CD4-positive, alpha-beta memory T cell (primary cell): Measurements from ENCODE around the gene DGKG. TPM values are rescaled to one million over a fixed set of nuclear protein-coding genes. Genes with fewer than 3 reads are reported as not detected.

ENCODE experiments used
- CTCF ChIA-PET: fragments of 350-600 bp; sonication (Branson Sonifier 250); formaldehyde crosslinking; loops from one replicate; lab custom pipeline; 2021; ENCODE audit warnings: inconsistent platforms; ENCODE audit not compliant: partially characterized antibody; lab: Charles Lee
- POLR2A ChIA-PET: fragments of 350-600 bp; sonication (Branson Sonifier 250); formaldehyde crosslinking; loops from one replicate; lab custom pipeline; 2021; ENCODE audit not compliant: partially characterized antibody; lab: Charles Lee
- DNase-seq, 5 donors: peaks; one replicate each; pipeline versions ENCODE4 v3.0.0 to v3.0.0-alpha.2; 2020 to 2022; ENCODE audit warnings: mixed read lengths in 1 of 5
- H3K27ac ChIP-seq: one replicate; pipeline ENCODE4 v1.7.0; 2013; ENCODE audit warnings: low read depth, low read length
- H3K27me3 ChIP-seq: 2 replicates; pipeline ENCODE4 v1.7.0; 2013; ENCODE audit warnings: mild to moderate bottlenecking, low read length, moderate library complexity; ENCODE audit not compliant: insufficient read depth
- H3K36me3 ChIP-seq: 2 replicates; pipeline ENCODE4 v1.7.0; 2013; ENCODE audit warnings: mild to moderate bottlenecking, low read length, moderate library complexity; ENCODE audit not compliant: insufficient read depth
- H3K4me1 ChIP-seq: 2 replicates; pipeline ENCODE4 v1.7.0; 2013; ENCODE audit warnings: mild to moderate bottlenecking, low read length, moderate library complexity; ENCODE audit not compliant: insufficient read depth
- H3K4me3 ChIP-seq, 2 donors: one replicate each; pipeline ENCODE4 v1.7.0; 2013; ENCODE audit warnings: low read length in 2 of 2, mild to moderate bottlenecking in 1 of 2
- H3K9me3 ChIP-seq, 2 donors: one replicate each; pipeline ENCODE4 v1.7.0; 2013; ENCODE audit warnings: low read length in 2 of 2, control low read depth in 1 of 2; ENCODE audit not compliant: control insufficient read depth in 1 of 2
- H3K27ac Mint-ChIP-seq, 7 donors: one replicate each; pipeline ENCODE4 v1.8.0; 2020 to 2021; ENCODE audit warnings: mixed read lengths in 7 of 7, mild to moderate bottlenecking in 6 of 7, inconsistent platforms in 3 of 7, moderate library complexity in 3 of 7
- H3K27me3 Mint-ChIP-seq, 2 donors: one replicate each; pipeline ENCODE4 v1.8.0; 2020 to 2021; ENCODE audit warnings: mixed read lengths in 2 of 2
- H3K36me3 Mint-ChIP-seq, 2 donors: one replicate each; pipeline ENCODE4 v1.8.0; 2020 to 2021; ENCODE audit warnings: mixed read lengths in 2 of 2, inconsistent platforms in 1 of 2, mild to moderate bottlenecking in 1 of 2
- H3K4me1 Mint-ChIP-seq, 4 donors: one replicate each; pipeline ENCODE4 v1.8.0; 2020 to 2021; ENCODE audit warnings: mixed read lengths in 4 of 4, mild to moderate bottlenecking in 1 of 4
- H3K4me3 Mint-ChIP-seq, 8 donors: one replicate each; pipeline ENCODE4 v1.8.0; 2020 to 2021; ENCODE audit warnings: mixed read lengths in 8 of 8, mild to moderate bottlenecking in 7 of 8, moderate library complexity in 6 of 8, inconsistent platforms in 3 of 8
- H3K9me3 Mint-ChIP-seq, 8 donors: one replicate each; pipeline ENCODE4 v1.8.0; 2020 to 2021; ENCODE audit warnings: mixed read lengths in 8 of 8, mild to moderate bottlenecking in 5 of 8, inconsistent platforms in 3 of 8, moderate library complexity in 1 of 8
- intact Hi-C: fragments of 100-400 bp; cut with micrococcal nuclease; formaldehyde crosslinking; loops from one replicate; pipeline ENCODE4 v1.15.1; 2023
- polyA plus RNA-seq, 2 donors: library from polyadenylated mRNA; unstranded; fragments of 300-500 nt; fragmentation: Illumina TruSeq; gene quantifications; one replicate each; pipeline ENCODE4 v1.2.3, GENCODE V29; 2021
- total RNA-seq, 2 experiments: library from RNA; stranded (reverse); gene quantifications; one replicate each; pipeline ENCODE4 v1.2.3, GENCODE V29; 2021

Gene DGKG
- total and polyA plus RNA-seq, 4 experiments from 2014 or later = 0.75 TPM; not detected in 3

DNA sequence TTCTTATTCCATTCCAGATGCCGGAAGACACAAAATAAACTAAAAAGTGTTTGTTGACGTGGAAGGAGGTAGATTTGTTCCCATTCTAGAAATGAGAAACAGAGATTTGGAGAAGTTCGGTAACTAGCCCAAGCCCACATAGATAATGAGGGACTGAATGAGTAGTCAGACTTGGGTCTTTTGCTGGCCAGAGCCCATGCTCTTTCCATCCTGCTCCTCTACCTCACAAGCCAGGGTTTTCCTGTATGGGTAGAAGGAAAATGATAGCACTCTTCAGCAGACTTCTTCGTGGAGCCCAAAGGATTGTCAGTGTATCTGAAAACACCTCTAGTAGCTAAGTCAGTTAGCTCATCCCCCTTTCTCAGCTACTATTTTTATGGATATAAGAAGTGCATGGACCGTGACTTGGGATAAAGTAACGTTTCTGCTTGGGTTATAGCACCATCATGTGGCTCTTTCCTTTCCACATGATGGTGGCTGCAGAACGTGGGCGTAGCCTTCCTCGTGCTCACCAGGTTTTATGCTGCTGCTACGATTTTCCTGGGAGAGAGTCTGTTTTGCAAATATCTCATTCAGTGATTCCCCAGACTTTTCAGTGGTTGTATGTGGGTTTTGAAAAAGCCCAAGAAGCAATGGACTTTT is 84.6 kb downstream of the DGKG start:
- Histone ChIP-seq H3K9me3 (no peaks in the 10 kb centered on the region), H3K36me3 (no peaks in the 10 kb centered on the region), H3K4me3 (no peak overlapping the region), H3K4me1 (no peaks in the 10 kb centered on the region), H3K27me3 (no peaks in the 10 kb centered on the region), H3K27ac (no peak overlapping the region)
- Mint-ChIP-seq H3K9me3 (no peaks in the 10 kb centered on the region), H3K36me3 (no peaks in the 10 kb centered on the region), H3K4me3 (no peak overlapping the region), H3K27me3 (peaks cover 3 to 4% of the 10 kb centered on the region in 2 donors), H3K4me1 (no peaks in the 10 kb centered on the region), H3K27ac (no peak overlapping the region)
- intact Hi-C loops = no loop called here
- POLR2A ChIA-PET = no interaction called here
- CTCF ChIA-PET = interaction anchor here (0.8 to 1.3 kb wide), 2 partner anchors 15 to 263 kb away, joined by 3 to 4 read pairs; no protein-coding TSS in a partner anchor
- no peak for DNase-seq

DNA sequence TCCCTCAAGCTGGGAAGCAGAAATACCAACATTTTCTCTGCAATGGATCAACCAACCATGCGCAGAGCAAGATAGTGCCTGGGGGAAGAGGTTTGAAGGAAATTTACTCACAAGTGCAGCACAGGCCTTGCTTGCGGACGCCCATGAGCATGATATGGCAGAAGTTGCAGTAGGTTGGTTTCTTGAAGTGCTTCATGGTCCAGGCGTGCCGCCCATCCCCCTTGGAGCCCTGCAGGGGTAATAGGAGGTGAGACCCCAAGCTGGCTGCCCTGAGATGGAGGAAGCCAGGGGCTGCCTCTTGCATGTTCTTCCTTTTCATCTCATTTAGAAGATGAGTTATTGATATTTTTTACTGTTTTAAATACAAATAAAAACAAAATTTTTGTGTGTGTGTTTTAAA is 86.6 kb downstream of the DGKG start:
- Mint-ChIP-seq H3K4me3 (no peak overlapping the region), H3K36me3 (no peaks in the 10 kb centered on the region), H3K4me1 (no peaks in the 10 kb centered on the region), H3K27me3 (peaks cover 2 to 6% of the 10 kb centered on the region in 2 donors), H3K27ac (no peak overlapping the region), H3K9me3 (no peaks in the 10 kb centered on the region)
- DNase-seq = no peak
- Histone ChIP-seq H3K4me1 (no peaks in the 10 kb centered on the region), H3K4me3 (no peak overlapping the region), H3K27me3 (no peaks in the 10 kb centered on the region), H3K27ac (no peak overlapping the region), H3K9me3 (no peaks in the 10 kb centered on the region), H3K36me3 (no peaks in the 10 kb centered on the region)
- CTCF ChIA-PET = no interaction called here
- POLR2A ChIA-PET = no interaction called here
- intact Hi-C loops = no loop called here

DNA sequence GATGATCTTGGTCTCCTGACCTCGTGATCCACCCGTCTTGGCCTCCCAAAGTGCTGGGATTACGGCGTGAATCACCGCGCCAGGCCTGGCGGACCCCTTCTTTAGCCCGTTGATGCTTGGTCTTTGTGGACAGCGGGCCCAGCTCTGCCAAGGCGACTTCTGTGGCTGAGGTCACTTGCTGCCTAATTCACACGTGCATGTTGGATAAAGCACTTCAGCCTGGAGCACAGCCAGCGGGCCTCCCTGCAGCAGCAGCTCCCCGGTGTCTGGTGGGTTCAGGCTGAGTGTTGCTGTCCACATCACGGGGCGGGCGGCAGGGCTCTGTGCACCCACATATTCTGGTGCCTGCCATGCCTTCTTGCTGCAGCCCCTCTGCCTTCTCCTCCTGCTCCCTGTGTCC is 88.4 kb downstream of the DGKG start:
- H3K27ac ChIP-seq = no peak overlapping the region
- H3K4me1 Mint-ChIP-seq = no peaks in the 10 kb centered on the region
- no peaks in the 10 kb centered on the region for H3K36me3 ChIP-seq
- no peak overlapping the region for H3K4me3 ChIP-seq
- H3K36me3 Mint-ChIP-seq = no peaks in the 10 kb centered on the region
- H3K4me1 ChIP-seq = no peaks in the 10 kb centered on the region
- ChIA-PET CTCF (interaction anchor here (0.7 kb wide), 1 partner anchor 1760 kb away, joined by 3 read pairs; no protein-coding TSS in a partner anchor), POLR2A (no interaction called here)
- H3K27me3 ChIP-seq = no peaks in the 10 kb centered on the region
- H3K4me3 Mint-ChIP-seq = no peak overlapping the region
- intact Hi-C loops = no loop called here
- no peak overlapping the region for H3K27ac Mint-ChIP-seq
- H3K9me3 Mint-ChIP-seq = no peaks in the 10 kb centered on the region
- H3K9me3 ChIP-seq = no peaks in the 10 kb centered on the region
- DNase-seq = no peak
- H3K27me3 Mint-ChIP-seq = peaks cover 2 to 6% of the 10 kb centered on the region in 2 donors

DNA sequence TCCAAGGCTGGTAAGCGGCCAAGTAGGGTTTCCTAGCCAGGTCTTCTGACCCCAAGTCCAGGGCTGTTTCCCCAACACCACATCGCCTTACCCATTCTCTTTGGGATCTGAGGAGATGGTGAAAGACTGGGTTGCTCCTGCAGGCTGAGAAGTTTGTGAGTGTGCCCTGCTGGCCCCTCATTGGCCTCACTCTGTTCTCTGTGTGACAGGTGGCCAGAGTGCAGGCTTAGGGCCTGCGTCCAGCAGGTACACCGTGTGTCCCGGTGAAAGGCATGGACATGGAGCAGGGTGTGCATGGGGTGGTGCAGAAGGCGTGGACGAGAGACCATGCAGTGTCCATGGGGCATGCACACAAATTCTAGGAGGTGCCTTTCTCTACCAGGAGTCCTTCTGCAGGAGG is 91.3 kb downstream of the DGKG start:
- no peak overlapping the region for H3K4me3 Mint-ChIP-seq
- Histone ChIP-seq H3K4me1 (no peaks in the 10 kb centered on the region), H3K36me3 (no peaks in the 10 kb centered on the region), H3K4me3 (no peak overlapping the region), H3K9me3 (no peaks in the 10 kb centered on the region), H3K27me3 (no peaks in the 10 kb centered on the region), H3K27ac (no peak overlapping the region)
- ChIA-PET POLR2A (no interaction called here), CTCF (interaction anchor here (1.0 kb wide), 1 partner anchor 9 kb away, joined by 3 read pairs; no protein-coding TSS in a partner anchor)
- H3K27me3 Mint-ChIP-seq = peaks cover 0 to 5% of the 10 kb centered on the region in 2 donors
- DNase-seq = no peak
- no peak overlapping the region for H3K27ac Mint-ChIP-seq
- no peaks in the 10 kb centered on the region for H3K36me3 Mint-ChIP-seq
- intact Hi-C loops = no loop called here
- no peaks in the 10 kb centered on the region for H3K9me3 Mint-ChIP-seq
- no peaks in the 10 kb centered on the region for H3K4me1 Mint-ChIP-seq

DNA sequence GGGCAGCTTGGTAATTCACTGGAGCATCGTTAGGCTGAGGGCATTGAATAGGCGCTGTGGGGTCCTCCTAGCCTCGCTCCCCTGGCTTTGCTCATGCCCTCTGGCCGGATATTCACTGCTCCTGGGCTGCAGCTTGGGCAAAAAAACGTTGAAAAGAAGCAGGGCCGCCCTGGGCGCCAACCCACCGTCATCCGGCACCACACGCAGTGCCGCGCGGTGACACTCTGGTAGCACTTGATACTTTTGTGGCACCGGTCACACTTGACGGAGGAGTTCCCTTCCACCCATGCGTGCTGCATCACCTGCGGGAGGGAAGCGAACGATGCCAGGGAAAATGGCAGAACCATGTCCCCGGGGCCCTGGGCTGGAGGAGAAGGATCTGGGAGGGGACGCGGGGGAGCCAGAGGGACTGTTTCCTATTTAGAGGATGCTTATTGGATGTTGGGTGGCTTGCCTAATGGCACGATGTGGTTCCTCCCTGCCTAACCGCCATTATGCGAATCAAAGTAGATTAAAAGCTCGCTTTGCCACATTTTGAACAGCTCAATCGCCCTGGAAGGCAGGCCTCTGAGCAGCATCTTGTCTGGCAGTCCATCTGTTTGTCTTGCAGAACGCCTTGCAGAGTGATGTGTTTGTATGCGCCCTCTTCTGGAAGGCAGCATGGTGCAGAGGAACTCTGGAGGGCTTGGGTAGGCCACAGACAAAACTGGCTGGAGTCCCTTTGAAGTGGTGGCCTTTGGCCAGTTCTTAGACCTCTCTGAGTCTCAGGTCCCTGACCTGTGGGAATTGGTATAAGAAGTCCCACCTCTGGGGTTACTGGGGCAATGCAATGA is 93.2 kb downstream of the DGKG start:
- H3K27ac Mint-ChIP-seq = no peak overlapping the region
- no peaks in the 10 kb centered on the region for H3K36me3 Mint-ChIP-seq
- no peak for DNase-seq
- H3K4me1 ChIP-seq = no peaks in the 10 kb centered on the region
- no peak overlapping the region for H3K4me3 ChIP-seq
- ChIA-PET POLR2A (no interaction called here), CTCF (interaction anchor here (1.1 to 2.1 kb wide), 2 partner anchors 10 to 346 kb away, joined by 3 to 7 read pairs; no protein-coding TSS in a partner anchor)
- H3K4me3 Mint-ChIP-seq = no peak overlapping the region
- H3K9me3 ChIP-seq = no peaks in the 10 kb centered on the region
- H3K27me3 ChIP-seq = no peaks in the 10 kb centered on the region
- H3K27ac ChIP-seq = no peak overlapping the region
- no peaks in the 10 kb centered on the region for H3K9me3 Mint-ChIP-seq
- no peaks in the 10 kb centered on the region for H3K36me3 ChIP-seq
- H3K27me3 Mint-ChIP-seq = peaks cover 0 to 4% of the 10 kb centered on the region in 2 donors
- intact Hi-C loops = no loop called here
- H3K4me1 Mint-ChIP-seq = no peaks in the 10 kb centered on the region

DNA sequence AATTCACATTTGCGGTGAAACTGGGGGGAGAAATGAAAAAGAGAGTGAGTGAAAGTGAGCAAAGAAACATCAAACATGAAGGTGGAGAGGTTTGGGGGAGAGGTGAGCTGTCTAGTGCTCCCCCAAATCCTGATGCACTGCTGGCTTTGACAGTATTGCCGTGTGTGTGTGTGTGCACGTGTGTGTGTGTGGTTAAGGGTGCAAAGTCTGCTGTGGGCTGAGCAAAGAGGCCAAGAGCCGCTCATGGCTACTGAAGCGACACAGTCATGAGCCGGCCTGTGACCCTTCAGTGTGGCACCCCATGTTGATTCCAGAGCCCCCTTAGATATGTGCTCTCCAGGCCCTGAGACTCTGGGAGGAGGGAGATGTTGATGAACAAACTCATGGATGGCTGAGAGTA is 94.3 kb downstream of the DGKG start:
- no peaks in the 10 kb centered on the region for H3K9me3 Mint-ChIP-seq
- no peaks in the 10 kb centered on the region for H3K4me1 Mint-ChIP-seq
- H3K36me3 Mint-ChIP-seq = no peaks in the 10 kb centered on the region
- Histone ChIP-seq H3K4me1 (no peaks in the 10 kb centered on the region), H3K9me3 (no peaks in the 10 kb centered on the region), H3K36me3 (no peaks in the 10 kb centered on the region), H3K27ac (no peak overlapping the region), H3K27me3 (no peaks in the 10 kb centered on the region), H3K4me3 (no peak overlapping the region)
- no peak overlapping the region for H3K27ac Mint-ChIP-seq
- no peak for DNase-seq
- H3K27me3 Mint-ChIP-seq = peaks cover 0 to 4% of the 10 kb centered on the region in 2 donors
- CTCF ChIA-PET = interaction anchor here (1.1 to 2.1 kb wide), 2 partner anchors 9 to 347 kb away, joined by 3 to 7 read pairs; no protein-coding TSS in a partner anchor
- POLR2A ChIA-PET = no interaction called here
- H3K4me3 Mint-ChIP-seq = no peak overlapping the region
- intact Hi-C loops = no loop called here

DNA sequence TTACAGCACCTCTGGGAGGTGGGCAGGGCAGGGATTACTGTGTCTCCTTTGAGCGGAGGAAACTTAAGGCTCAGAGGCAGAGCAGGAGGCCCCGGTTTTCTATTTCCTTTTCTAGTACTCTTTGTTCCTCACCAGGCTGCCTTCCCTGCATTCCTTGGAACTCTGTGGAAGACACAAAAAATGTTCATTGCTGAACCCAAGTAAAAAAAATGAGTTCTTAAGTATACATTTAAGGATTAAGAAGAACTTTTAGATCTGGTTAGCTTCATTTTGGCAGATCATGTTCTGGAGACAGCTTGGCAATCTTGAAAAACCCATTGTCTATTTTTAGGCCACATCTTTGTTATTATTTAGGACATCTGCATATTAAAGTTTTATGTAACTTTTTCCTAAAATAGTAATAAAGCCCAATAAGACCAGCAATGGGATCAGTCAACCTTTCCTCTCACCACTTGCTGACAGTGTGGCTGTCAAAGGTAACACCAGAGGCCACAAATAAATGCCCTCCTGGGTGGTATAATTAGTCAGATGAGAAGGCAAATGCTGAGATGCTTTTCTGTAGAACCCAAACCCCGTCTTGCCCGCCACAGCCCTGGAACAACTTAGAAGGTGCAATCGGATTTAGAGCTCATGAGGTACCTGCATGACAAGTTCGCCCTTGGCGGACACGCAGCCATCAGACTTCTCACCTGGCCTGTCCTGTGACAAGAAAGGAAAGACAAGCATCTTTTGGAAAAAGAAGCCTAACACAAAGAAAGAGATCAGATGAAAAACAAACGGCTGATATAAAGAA is 97.2 kb downstream of the DGKG start:
- no peak for DNase-seq
- Mint-ChIP-seq H3K9me3 (no peaks in the 10 kb centered on the region), H3K27ac (no peak overlapping the region), H3K4me1 (peaks cover 0 to 4% (median 1%) of the 10 kb centered on the region in 4 donors), H3K4me3 (no peak overlapping the region), H3K27me3 (peaks cover 2 to 3% of the 10 kb centered on the region in 2 donors), H3K36me3 (no peaks in the 10 kb centered on the region)
- Histone ChIP-seq H3K27me3 (no peaks in the 10 kb centered on the region), H3K27ac (no peak overlapping the region), H3K9me3 (no peaks in the 10 kb centered on the region), H3K4me1 (peaks cover 3% of the 10 kb centered on the region), H3K36me3 (no peaks in the 10 kb centered on the region), H3K4me3 (no peak overlapping the region)
- POLR2A ChIA-PET = no interaction called here
- intact Hi-C loops = no loop called here
- CTCF ChIA-PET = interaction anchor here (0.7 to 12.1 kb wide), 5 partner anchors 8 to 352 kb away, joined by 3 to 333 read pairs (median 3); no protein-coding TSS in a partner anchor
